PC-9 (cell line): ENCODE results near the gene KIF26B. TPM values are rescaled to one million over a fixed set of nuclear protein-coding genes. Genes with fewer than 3 reads are reported as not detected.

ENCODE experiments used
- BruUV-seq: library from RNA; stranded (reverse); fragments of 400-500 nt; replicated peaks from 2 replicates; lab custom pipeline; 2021; lab: Mats Ljungman, UMichigan
- CTCF ChIA-PET: fragments of 300-600 bp; sonication (Branson Sonifier 250); formaldehyde crosslinking; loops from one replicate; lab custom pipeline; 2022; ENCODE audit warnings: antibody characterized with exemption; lab: Charles Lee
- POLR2A ChIA-PET: fragments of 300-600 bp; sonication (Branson Sonifier 250); formaldehyde crosslinking; loops from one replicate; lab custom pipeline; 2022; ENCODE audit warnings: antibody characterized with exemption; ENCODE audit not compliant: unreplicated experiment; lab: Charles Lee
- DNase-seq, 2 experiments: peaks; one replicate each; pipeline versions ENCODE4 v3.0.0 to v3.0.0-alpha.2; 2015 to 2022; ENCODE audit warnings: mixed read lengths in 1 of 2
- H2AFZ ChIP-seq: fragments of 200-600 bp; sonication (generic); 2 replicates; pipeline ENCODE4 v1.8.1; 2017; ENCODE audit warnings: antibody characterized with exemption
- H3F3A ChIP-seq: fragments of 200-600 bp; sonication (generic); 2 replicates; pipeline ENCODE4 v1.8.1; 2017; ENCODE audit warnings: antibody characterized with exemption, mild to moderate bottlenecking, low read depth; ENCODE audit not compliant: insufficient read depth
- H3K27ac ChIP-seq: fragments of 200-600 bp; sonication (generic); 2 replicates; pipeline ENCODE4 v1.6.1; 2016; ENCODE audit warnings: mixed run types
- H3K27me3 ChIP-seq: fragments of 200-600 bp; sonication (generic); 2 replicates; pipeline ENCODE4 v1.6.1; 2016; ENCODE audit warnings: low read depth, mixed run types; ENCODE audit not compliant: insufficient read depth
- H3K36me3 ChIP-seq: fragments of 200-600 bp; sonication (generic); 2 replicates; pipeline ENCODE4 v1.6.1; 2016; ENCODE audit warnings: low read depth, mixed run types
- H3K4me1 ChIP-seq: fragments of 200-600 bp; sonication (generic); replicated peaks from 2 replicates; pipeline ENCODE4 v1.6.1; 2016; ENCODE audit warnings: mixed run types; ENCODE audit not compliant: insufficient read depth
- H3K4me2 ChIP-seq: fragments of 200-600 bp; sonication (generic); 2 replicates; pipeline ENCODE4 v1.6.1; 2017; ENCODE audit warnings: mixed run types
- H3K4me3 ChIP-seq: fragments of 200-600 bp; sonication (generic); 2 replicates; pipeline ENCODE4 v1.6.1; 2016; ENCODE audit warnings: mixed run types
- H3K79me2 ChIP-seq: fragments of 200-600 bp; sonication (generic); 2 replicates; pipeline ENCODE4 v1.6.1; 2017; ENCODE audit warnings: low read depth, mixed run types
- H3K9me2 ChIP-seq: fragments of 200-600 bp; sonication (generic); 2 replicates; pipeline ENCODE4 v1.8.1; 2017; ENCODE audit warnings: mild to moderate bottlenecking; ENCODE audit not compliant: insufficient read depth
- H3K9me3 ChIP-seq: fragments of 200-600 bp; sonication (generic); 2 replicates; pipeline ENCODE4 v1.8.1; 2016; ENCODE audit warnings: low read depth; ENCODE audit not compliant: insufficient read depth
- H4K20me1 ChIP-seq: fragments of 200-600 bp; sonication (generic); 2 replicates; pipeline ENCODE4 v1.8.1; 2017; ENCODE audit not compliant: insufficient read depth
- CTCF ChIP-seq: fragments of 200-600 bp; sonication (generic); conservative IDR thresholded peaks from 2 replicates; pipeline ENCODE4 v1.6.1; 2017; ENCODE audit warnings: mixed run types, antibody characterized with exemption, mild to moderate bottlenecking, moderate library complexity
- EZH2 ChIP-seq: fragments of 200-600 bp; sonication (generic); IDR thresholded peaks from 2 replicates; pipeline ENCODE4 v1.8.0; 2017; ENCODE audit warnings: antibody characterized with exemption, low read depth
- intact Hi-C: fragments of 100-400 bp; cut with micrococcal nuclease; formaldehyde crosslinking; loops from one replicate; pipeline ENCODE4 v1.10.0; 2022; ENCODE audit not compliant: unreplicated experiment
- total RNA-seq: library from RNA; stranded (reverse); gene quantifications from 2 replicates; pipeline ENCODE4 v1.2.3, GENCODE V29; 2021

The KIF26B gene
- total RNA-seq, 1 experiment from 2014 or later, result 0.11 TPM

- DNase-seq, result no peak
- ChIA-PET POLR2A (no interaction called here), CTCF (no interaction called here)
- Histone ChIP-seq H3F3A (no peaks in the 10 kb centered on the region), H3K27ac (no peak overlapping the region), H3K9me2 (no peaks in the 10 kb centered on the region), H2AFZ (no peak overlapping the region), H3K4me1 (no peaks in the 10 kb centered on the region), H3K4me2 (no peak overlapping the region), H3K9me3 (no peaks in the 10 kb centered on the region), H3K79me2 (no peaks in the 10 kb centered on the region), H3K36me3 (no peaks in the 10 kb centered on the region), H3K4me3 (no peak overlapping the region), H4K20me1 (no peaks in the 10 kb centered on the region), H3K27me3 (peaks cover 66% of the 10 kb centered on the region)
- intact Hi-C loops, result no loop called here
- no TSS peak for BruUV-seq
- no peak for TF ChIP-seq EZH2
- no peak for TF ChIP-seq CTCF
These were observed 529.8 kb downstream of the KIF26B start for GRCh38 chr1:245684571-245684970.

- ChIA-PET POLR2A (no interaction called here), CTCF (no interaction called here)
- no peaks in the 10 kb centered on the region for H3K79me2 ChIP-seq
- BruUV-seq, result no TSS peak
- no peaks in the 10 kb centered on the region for H4K20me1 ChIP-seq
- no peak overlapping the region for H2AFZ ChIP-seq
- no peak overlapping the region for H3K27ac ChIP-seq
- no peaks in the 10 kb centered on the region for H3K36me3 ChIP-seq
- intact Hi-C loops, result no loop called here
- no peaks in the 10 kb centered on the region for H3K9me3 ChIP-seq
- H3K4me1 ChIP-seq, result no peaks in the 10 kb centered on the region
- no peaks in the 10 kb centered on the region for H3K9me2 ChIP-seq
- H3F3A ChIP-seq, result no peaks in the 10 kb centered on the region
- H3K4me3 ChIP-seq, result no peak overlapping the region
- H3K27me3 ChIP-seq, result peaks cover 66% of the 10 kb centered on the region
- no peak for DNase-seq
- TF ChIP-seq CTCF (no peak), EZH2 (no peak)
- no peak overlapping the region for H3K4me2 ChIP-seq
These were observed 530.5 kb downstream of the KIF26B start for GRCh38 chr1:245685111-245685810.

- H3K4me1 ChIP-seq, result no peaks in the 10 kb centered on the region
- intact Hi-C loops, result no loop called here
- CTCF ChIA-PET, result no interaction called here
These were observed 531.2 kb downstream of the KIF26B start for GRCh38 chr1:245686006-245686405.

More at GRCh38 chr1:245686006-245686405, 531.2 kb downstream of the KIF26B start:
- Histone ChIP-seq H3K27ac (no peak overlapping the region), H4K20me1 (no peaks in the 10 kb centered on the region), H3K4me2 (no peak overlapping the region), H3K4me3 (no peak overlapping the region), H3K9me2 (no peaks in the 10 kb centered on the region), H3K36me3 (no peaks in the 10 kb centered on the region), H3F3A (no peaks in the 10 kb centered on the region), H3K9me3 (no peaks in the 10 kb centered on the region), H2AFZ (no peak overlapping the region), H3K27me3 (peaks cover 66% of the 10 kb centered on the region), H3K79me2 (no peaks in the 10 kb centered on the region)
- TF ChIP-seq EZH2, result no peak
- TF ChIP-seq CTCF, result no peak
- POLR2A ChIA-PET, result no interaction called here
- no peak for DNase-seq
- BruUV-seq, result no TSS peak
